ENCODE data around the gene IFNAR1. TPM values are rescaled to one million over a fixed set of nuclear protein-coding genes. Genes with fewer than 3 reads are reported as not detected.

The IFNAR1 gene
- total RNA-seq (10 to 100 TPM; 24.0 to 28.7 (median 26.5) TPM), polyA plus RNA-seq (9.6 TPM)
- long read RNA-seq, donor 1, full-length matches to known transcripts: 16 of 21 reads
- long read RNA-seq, donor 1, partial matches to known transcripts: 2 of 21 reads
- long read RNA-seq, donor 1, other reads (novel, unspliced or antisense): 3 of 21 reads
- long read RNA-seq, donor 2, full-length matches to known transcripts: 7 of 11 reads
- long read RNA-seq, donor 2, partial matches to known transcripts: 2 of 11 reads
- long read RNA-seq, donor 2, other reads (novel, unspliced or antisense): 2 of 11 reads
- long read RNA-seq, donor 3, full-length matches to known transcripts: 40 of 63 reads
- long read RNA-seq, donor 3, partial matches to known transcripts: 9 of 63 reads
- long read RNA-seq, donor 3, other reads (novel, unspliced or antisense): 14 of 63 reads
- long read RNA-seq, donor 4, full-length matches to known transcripts: 13 of 16 reads
- long read RNA-seq, donor 4, partial matches to known transcripts: 0 of 16 reads
- long read RNA-seq, donor 4, other reads (novel, unspliced or antisense): 3 of 16 reads

DNA sequence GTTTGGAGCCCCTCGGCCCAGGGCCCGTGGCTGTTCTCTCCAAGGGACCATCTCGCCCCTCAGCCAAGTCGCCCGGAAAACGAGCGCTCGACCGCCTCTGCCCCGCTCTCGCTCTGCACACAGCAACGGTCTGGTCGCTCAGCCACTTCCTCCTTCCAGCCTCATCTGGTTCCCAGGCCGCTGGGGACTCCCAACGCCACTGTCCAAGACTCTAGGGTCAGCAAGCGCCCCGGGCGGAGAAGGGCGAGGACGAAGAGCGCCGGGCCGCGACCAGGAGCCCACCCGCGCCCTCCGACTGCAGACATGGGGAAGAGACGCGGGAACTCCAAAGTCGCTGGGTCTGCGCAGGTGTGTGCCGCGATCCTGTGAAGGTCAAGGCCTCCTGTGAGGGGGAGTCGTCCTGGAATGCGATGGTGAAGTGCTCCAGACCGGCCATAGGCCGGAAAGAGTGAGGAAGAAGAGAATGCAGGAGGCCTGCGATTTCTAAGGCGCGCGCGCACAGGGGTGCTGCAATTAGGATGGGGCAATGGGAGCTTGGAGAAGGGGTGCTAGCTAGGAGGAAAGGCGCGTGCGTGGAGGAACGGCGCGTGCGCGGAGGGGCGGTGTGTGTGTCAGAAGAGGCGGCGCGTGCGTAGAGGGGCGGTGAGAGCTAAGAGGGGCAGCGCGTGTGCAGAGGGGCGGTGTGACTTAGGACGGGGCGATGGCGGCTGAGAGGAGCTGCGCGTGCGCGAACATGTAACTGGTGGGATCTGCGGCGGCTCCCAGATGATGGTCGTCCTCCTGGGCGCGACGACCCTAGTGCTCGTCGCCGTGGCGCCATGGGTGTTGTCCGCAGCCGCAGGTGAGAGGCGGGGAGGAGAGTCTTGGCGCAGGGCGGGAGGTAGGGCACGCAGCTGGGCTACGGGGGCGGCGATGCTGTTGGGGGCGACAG, at the start of gene IFNAR1:
TSS of gene IFNAR1 (plus strand) at position 680 of the 931 bp plus-strand sequence. CDS start at position 766, 86 bp downstream.
- Histone ChIP-seq H3K4me3 (ENCODE audit: low read length) (peak within 1 kb of the TSS; percentile 66), H3K27ac (ENCODE audit: low read length) (peak within 1 kb of the TSS; percentile 94), H3K4me1 (ENCODE audit: control insufficient read depth, insufficient read depth, low read length) (peaks cover 7% of the 10 kb centered on the region), H3K9me3 (ENCODE audit: control insufficient read depth, low read length) (no peaks in the 10 kb centered on the region), H3K27me3 (ENCODE audit: control insufficient read depth, insufficient read depth) (no peaks in the 10 kb centered on the region)
- ATAC-seq (peak; percentile 99), DNase-seq (peak; percentile 99 to 100 (median 100))
- under 1% methylated on average over 86 of the region's 86 CpGs for WGBS
- intact Hi-C loops (cut with DNase I): no loop called here

DNA sequence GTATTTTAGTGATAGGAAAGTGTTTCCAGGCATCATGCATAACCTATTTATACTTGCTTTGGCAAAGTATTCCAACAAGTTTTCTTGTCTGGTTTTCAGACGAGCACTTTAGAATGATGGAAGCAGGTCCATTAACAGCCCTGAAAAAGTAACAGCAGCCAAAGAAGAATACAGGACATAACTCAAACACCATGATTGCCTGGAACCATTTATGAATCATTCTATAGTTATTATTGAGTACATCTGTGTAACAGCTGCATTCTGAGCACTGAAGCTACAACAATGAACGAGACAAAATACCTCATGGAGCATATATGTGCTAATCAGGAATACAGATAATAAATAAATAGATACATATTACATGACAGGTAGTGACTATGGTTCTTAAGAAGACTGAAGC, 46.0 kb upstream of the IFNAR1 start:
- Histone ChIP-seq H3K4me1 (ENCODE audit: control insufficient read depth, insufficient read depth, low read length) (no peaks in the 10 kb centered on the region), H3K4me3 (ENCODE audit: low read length) (no peak overlapping the region), H3K9me3 (ENCODE audit: control insufficient read depth, low read length) (no peaks in the 10 kb centered on the region), H3K27me3 (ENCODE audit: control insufficient read depth, insufficient read depth) (no peaks in the 10 kb centered on the region), H3K27ac (ENCODE audit: low read length) (no peak overlapping the region)
- ATAC-seq (no peak), DNase-seq (no peak)
- intact Hi-C loops (cut with DNase I): no loop called here
- WGBS: 89% methylated on average over 2 of the region's 2 CpGs

DNA sequence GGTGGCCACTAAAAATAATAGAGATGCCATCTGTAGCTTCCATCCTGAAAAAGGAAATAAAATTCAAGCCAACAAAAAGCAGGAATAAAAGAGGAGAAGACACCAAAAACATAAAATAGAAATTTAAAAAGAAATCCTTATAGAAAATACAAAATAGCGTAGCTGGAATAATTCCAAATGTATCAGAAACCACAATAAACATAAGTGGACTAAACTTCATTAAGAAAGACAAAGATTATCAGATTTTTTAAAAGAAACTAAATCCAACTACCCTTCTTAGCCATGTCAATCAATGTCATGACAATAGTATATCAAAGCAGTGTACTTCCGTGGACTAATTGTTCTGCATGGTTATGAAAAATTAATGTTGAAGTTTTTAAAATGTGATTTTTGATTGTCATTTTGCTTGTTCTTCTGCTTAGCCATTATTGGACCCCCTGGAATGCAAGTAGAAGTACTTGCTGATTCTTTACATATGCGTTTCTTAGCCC, 45.4 kb upstream of the IFNAR1 start:
- Histone ChIP-seq H3K9me3 (ENCODE audit: control insufficient read depth, low read length) (no peaks in the 10 kb centered on the region), H3K27me3 (ENCODE audit: control insufficient read depth, insufficient read depth) (no peaks in the 10 kb centered on the region), H3K4me1 (ENCODE audit: control insufficient read depth, insufficient read depth, low read length) (no peaks in the 10 kb centered on the region), H3K27ac (ENCODE audit: low read length) (no peak overlapping the region), H3K4me3 (ENCODE audit: low read length) (no peak overlapping the region)
- intact Hi-C loops (cut with DNase I): no loop called here
- no peak for ATAC-seq
- no peak for DNase-seq
- WGBS: 98% methylated on average over 3 of the region's 3 CpGs

GRCh38 chr21:33281096-33281652, 43.6 kb upstream of the IFNAR1 start:
- WGBS: 94% methylated on average over 6 of the region's 6 CpGs
- intact Hi-C loops (cut with DNase I): no loop called here
- H3K27ac ChIP-seq (ENCODE audit: low read length): no peak overlapping the region
- ATAC-seq: no peak
- no peaks in the 10 kb centered on the region for H3K27me3 ChIP-seq (ENCODE audit: control insufficient read depth, insufficient read depth)
- peaks cover 5% of the 10 kb centered on the region for H3K4me1 ChIP-seq (ENCODE audit: control insufficient read depth, insufficient read depth, low read length)
- H3K4me3 ChIP-seq (ENCODE audit: low read length): no peak overlapping the region
- no peak for DNase-seq
- no peaks in the 10 kb centered on the region for H3K9me3 ChIP-seq (ENCODE audit: control insufficient read depth, low read length)

- ATAC-seq: no peak
- DNase-seq: no peak
- Histone ChIP-seq H3K27ac (ENCODE audit: low read length) (no peak overlapping the region), H3K27me3 (ENCODE audit: control insufficient read depth, insufficient read depth) (no peaks in the 10 kb centered on the region), H3K9me3 (ENCODE audit: control insufficient read depth, low read length) (no peaks in the 10 kb centered on the region), H3K4me1 (ENCODE audit: control insufficient read depth, insufficient read depth, low read length) (peaks cover 10% of the 10 kb centered on the region), H3K4me3 (ENCODE audit: low read length) (no peak overlapping the region)
- intact Hi-C loops (cut with DNase I): no loop called here
- WGBS: 95% methylated on average over 5 of the region's 5 CpGs
These were observed 41.6 kb upstream of the IFNAR1 start for GRCh38 chr21:33283203-33283602.

- no peaks in the 10 kb centered on the region for H3K27me3 ChIP-seq (ENCODE audit: control insufficient read depth, insufficient read depth)
- ATAC-seq (no peak), DNase-seq (no peak)
- peaks cover 14% of the 10 kb centered on the region for H3K4me1 ChIP-seq (ENCODE audit: control insufficient read depth, insufficient read depth, low read length)
- intact Hi-C loops (cut with DNase I): no loop called here
- 71% methylated on average over 11 of the region's 11 CpGs for WGBS
- no peak overlapping the region for H3K4me3 ChIP-seq (ENCODE audit: low read length)
- no peaks in the 10 kb centered on the region for H3K9me3 ChIP-seq (ENCODE audit: control insufficient read depth, low read length)
- H3K27ac ChIP-seq (ENCODE audit: low read length): peak overlapping the region; percentile 82
These were observed 38.7 kb upstream of the IFNAR1 start for GRCh38 chr21:33286076-33286475.

GRCh38 chr21:33286600-33287456, 37.9 kb upstream of the IFNAR1 start:
- peak; percentile 85 to 89 for ATAC-seq
- Histone ChIP-seq H3K27me3 (ENCODE audit: control insufficient read depth, insufficient read depth) (no peaks in the 10 kb centered on the region), H3K4me1 (ENCODE audit: control insufficient read depth, insufficient read depth, low read length) (peaks cover 14% of the 10 kb centered on the region), H3K9me3 (ENCODE audit: control insufficient read depth, low read length) (no peaks in the 10 kb centered on the region), H3K27ac (ENCODE audit: low read length) (peak overlapping the region; percentile 82), H3K4me3 (ENCODE audit: low read length) (no peak overlapping the region)
- DNase-seq: peak; percentile 65 to 81 (median 75)
- intact Hi-C loops (cut with DNase I): no loop called here
- WGBS: 48% methylated on average over 15 of the region's 15 CpGs

DNA sequence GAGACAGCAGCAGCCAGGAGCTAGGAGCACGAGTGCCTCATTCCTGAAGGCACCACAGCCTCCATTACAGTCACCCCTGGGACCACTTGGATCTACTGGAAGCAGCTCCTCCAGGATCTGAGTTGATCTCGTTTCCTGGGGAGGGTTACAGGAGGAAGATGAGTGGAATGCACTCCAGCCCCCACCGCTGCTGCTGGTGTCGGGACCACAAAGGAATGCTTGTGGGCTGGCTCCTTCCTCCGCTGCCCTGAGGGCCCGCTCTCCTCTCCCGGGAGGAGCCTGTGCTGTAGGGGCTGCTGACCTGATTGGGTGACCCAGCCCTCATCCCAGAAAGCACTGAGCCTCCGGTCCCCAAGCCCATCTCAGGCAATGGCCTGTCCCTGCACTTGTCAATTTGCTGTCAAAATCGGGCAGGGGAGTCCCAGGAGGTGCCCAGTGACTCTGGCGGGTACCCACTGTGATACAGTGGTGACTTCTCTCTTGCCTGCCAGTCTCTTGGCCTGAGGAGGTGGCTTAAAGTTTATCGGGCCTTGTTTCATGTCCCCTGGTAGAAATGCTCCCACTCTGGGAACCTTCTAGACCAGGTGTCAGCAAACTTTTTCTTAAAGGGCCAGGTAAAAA, 35.5 kb upstream of the IFNAR1 start:
- peaks cover 14% of the 10 kb centered on the region for H3K4me1 ChIP-seq (ENCODE audit: control insufficient read depth, insufficient read depth, low read length)
- H3K4me3 ChIP-seq (ENCODE audit: low read length): no peak overlapping the region
- no peaks in the 10 kb centered on the region for H3K27me3 ChIP-seq (ENCODE audit: control insufficient read depth, insufficient read depth)
- WGBS: 59% methylated on average over 11 of the region's 11 CpGs
- ATAC-seq (no peak), DNase-seq (no peak)
- H3K27ac ChIP-seq (ENCODE audit: low read length): peak overlapping the region; percentile 66
- intact Hi-C loops (cut with DNase I): no loop called here
- no peaks in the 10 kb centered on the region for H3K9me3 ChIP-seq (ENCODE audit: control insufficient read depth, low read length)

- WGBS: 94% methylated on average over 11 of the region's 11 CpGs
- no peaks in the 10 kb centered on the region for H3K27me3 ChIP-seq (ENCODE audit: control insufficient read depth, insufficient read depth)
- ATAC-seq (no peak), DNase-seq (no peak)
- no peaks in the 10 kb centered on the region for H3K9me3 ChIP-seq (ENCODE audit: control insufficient read depth, low read length)
- H3K27ac ChIP-seq (ENCODE audit: low read length): no peak overlapping the region
- no peak overlapping the region for H3K4me3 ChIP-seq (ENCODE audit: low read length)
- H3K4me1 ChIP-seq (ENCODE audit: control insufficient read depth, insufficient read depth, low read length): peaks cover 14% of the 10 kb centered on the region
- intact Hi-C loops (cut with DNase I): no loop called here
These were observed 34.3 kb upstream of the IFNAR1 start for GRCh38 chr21:33290441-33290840.

- DNase-seq: no peak
- intact Hi-C loops (cut with DNase I): no loop called here
- Histone ChIP-seq H3K27me3 (ENCODE audit: control insufficient read depth, insufficient read depth) (no peaks in the 10 kb centered on the region), H3K4me3 (ENCODE audit: low read length) (no peak overlapping the region), H3K4me1 (ENCODE audit: control insufficient read depth, insufficient read depth, low read length) (peaks cover 7% of the 10 kb centered on the region), H3K27ac (ENCODE audit: low read length) (no peak overlapping the region), H3K9me3 (ENCODE audit: control insufficient read depth, low read length) (no peaks in the 10 kb centered on the region)
- 90% methylated on average over 9 of the region's 9 CpGs for WGBS
- ATAC-seq: no peak
These were observed 33.1 kb upstream of the IFNAR1 start for GRCh38 chr21:33291686-33292085.

Data from right cardiac atrium (tissue), 5 donors.